ENCODE data around the gene HNRNPA1L2. TPM values are rescaled to one million over a fixed set of nuclear protein-coding genes. Genes with fewer than 3 reads are reported as not detected.
A peak's percentile ranks its signal among the peaks of the same experiment; 100 is the strongest.

HNRNPA1L2 gene
- total and polyA plus RNA-seq, 9 of the 15 experiments (the other 6 are each of a cell fraction or from before 2014, with no cell fraction given) = 3.7 to 10.8 (median 6.8) TPM

- no peak for TF ChIP-seq NR0B1 (IDR thresholded peaks at IDR 0.05; ENCODE audit: partially characterized antibody)
- TF ChIP-seq ZFP36 (IDR thresholded peaks at IDR 0.05; ENCODE audit: low read depth, low read length, partially characterized antibody) = no peak
- TF ChIP-seq NCOA6 (IDR thresholded peaks at IDR 0.05) = no peak
- peak; percentile 71 for TF ChIP-seq CREM (IDR thresholded peaks at IDR 0.05; ENCODE audit: low read depth)
- no peak for TF ChIP-seq ETS2 (tag; IDR thresholded peaks at IDR 0.05; ENCODE audit: borderline replicate concordance, poor library complexity, severe bottlenecking)
- TF ChIP-seq BRF1 (IDR thresholded peaks at IDR 0.05; ENCODE audit: borderline replicate concordance, extremely low read depth, insufficient read length) = no peak
- TF ChIP-seq HDAC1 (IDR thresholded peaks at IDR 0.05) = no peak; a peak in 1 of 4 replicates
- TF ChIP-seq CREB1 (IDR thresholded peaks at IDR 0.05) = peak; percentile 51
- TF ChIP-seq CREB1 (CRISPR knock-in tag; IDR thresholded peaks at IDR 0.05) = no peak
- TF ChIP-seq XRCC4 (IDR thresholded peaks at IDR 0.05; ENCODE audit: extremely low read depth, insufficient read depth, insufficient read length) = no peak
- no peak for TF ChIP-seq CCAR2 (IDR thresholded peaks at IDR 0.05; ENCODE audit: low read depth, low read length)
- no peak for TF ChIP-seq ZNF449 (CRISPR knock-in tag; IDR thresholded peaks at IDR 0.05)
- no peak for TF ChIP-seq GATAD2B (IDR thresholded peaks at IDR 0.05; ENCODE audit: borderline replicate concordance)
- peak; percentile 76 to 88 for TF ChIP-seq FOXK2 (conservative IDR thresholded peaks at IDR 0.05 in 1 of 2, IDR thresholded peaks at IDR 0.05 in 1 of 2; ENCODE audit: low read depth in 2 of 2)
- TF ChIP-seq CTBP1 (IDR thresholded peaks at IDR 0.05; ENCODE audit: borderline replicate concordance) = peak; percentile 31; the same call in 1 of the 2 replicates
- TF ChIP-seq SMARCB1 (IDR thresholded peaks at IDR 0.05; ENCODE audit: insufficient read length, low read depth) = no peak
- TF ChIP-seq RUNX1 (IDR thresholded peaks at IDR 0.05; ENCODE audit: low read depth) = no peak
- no peak for TF ChIP-seq FOXO4 (CRISPR knock-in tag; IDR thresholded peaks at IDR 0.05)
- TF ChIP-seq MECOM (CRISPR knock-in tag; IDR thresholded peaks at IDR 0.05) = no peak
- no peak for TF ChIP-seq CHAMP1 (IDR thresholded peaks at IDR 0.05)
- no peak for TF ChIP-seq MXD1 (CRISPR knock-in tag; IDR thresholded peaks at IDR 0.05; ENCODE audit: borderline replicate concordance, poor library complexity, severe bottlenecking)
Observed at GRCh38 chr13:52652196-52652979, 10.2 kb downstream of the HNRNPA1L2 start, which contains the start of gene SUGT1 (continued).
